ENCODE data around the gene TEX13A.
"Not testable (repeated sequence)": the region's sequence is repeated elsewhere in the genome, so short reads cannot be mapped to it uniquely, and the experiment has no call there.

Gene TEX13A, protein sequence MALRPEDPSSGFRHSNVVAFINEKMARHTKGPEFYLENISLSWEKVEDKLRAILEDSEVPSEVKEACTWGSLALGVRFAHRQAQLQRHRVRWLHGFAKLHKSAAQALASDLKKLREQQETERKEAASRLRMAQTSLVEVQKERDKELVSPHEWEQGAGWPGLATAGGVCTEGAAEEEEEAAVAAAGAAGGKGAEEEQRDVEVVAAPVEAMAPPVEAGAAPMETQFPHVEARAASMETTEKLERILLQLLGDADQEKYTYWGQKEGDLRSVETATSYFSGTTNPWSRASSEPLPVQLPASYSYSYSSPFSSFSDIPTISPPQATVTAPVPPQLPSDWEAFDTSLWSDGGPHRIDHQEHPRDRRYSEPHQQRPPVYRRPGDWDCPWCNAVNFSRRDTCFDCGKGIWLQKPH

DNA sequence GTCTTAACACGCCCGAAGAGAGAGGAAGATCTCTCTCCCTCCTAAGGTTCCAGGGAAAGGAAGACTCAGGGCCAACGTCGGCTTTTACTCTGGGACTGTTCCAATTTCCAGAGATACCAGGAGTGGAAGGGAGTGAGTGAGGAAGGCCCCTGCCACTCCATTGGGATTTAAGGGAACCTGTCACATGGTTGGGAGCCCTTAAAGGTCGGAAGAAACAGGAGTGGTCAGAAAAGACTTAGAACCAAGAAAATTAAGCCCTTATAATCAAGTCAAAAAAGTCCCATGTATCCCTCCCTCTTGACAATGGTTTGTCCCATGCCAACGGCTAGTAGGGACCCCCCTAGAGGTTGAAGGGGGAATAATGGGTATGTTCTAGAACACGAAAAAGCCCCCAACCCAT lies at the start of gene TEX13A:
Gene TEX13A, minus strand, starts transcription at position 59 of the 400 bp plus-strand sequence. CDS start 297 bp downstream, outside the sequence.
- DNase-seq (ENCODE audit: low read depth in 2 of 2, low spot score in 1 of 2), result no peak

DNA sequence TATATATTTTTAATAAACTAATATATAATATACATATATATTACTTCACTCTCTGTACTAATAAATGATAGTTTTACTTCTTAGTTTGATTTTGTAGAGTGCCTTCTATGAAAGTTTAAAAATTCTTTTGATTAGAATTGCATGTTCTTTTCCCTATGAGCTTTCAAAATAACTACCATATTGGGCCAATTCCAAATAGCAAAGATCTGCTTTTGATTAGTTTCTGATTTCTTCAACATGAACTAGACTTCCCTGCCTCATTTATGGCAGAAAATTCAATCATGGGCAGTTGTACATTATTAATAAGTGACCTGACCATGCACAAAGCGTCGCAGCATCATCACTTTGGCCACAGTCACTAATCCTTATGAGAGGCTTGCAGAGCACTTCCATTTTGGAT lies 48.9 kb upstream of the TEX13A start:
- DNase-seq (ENCODE audit: low read depth in 2 of 2, low spot score in 1 of 2), result no peak

DNA sequence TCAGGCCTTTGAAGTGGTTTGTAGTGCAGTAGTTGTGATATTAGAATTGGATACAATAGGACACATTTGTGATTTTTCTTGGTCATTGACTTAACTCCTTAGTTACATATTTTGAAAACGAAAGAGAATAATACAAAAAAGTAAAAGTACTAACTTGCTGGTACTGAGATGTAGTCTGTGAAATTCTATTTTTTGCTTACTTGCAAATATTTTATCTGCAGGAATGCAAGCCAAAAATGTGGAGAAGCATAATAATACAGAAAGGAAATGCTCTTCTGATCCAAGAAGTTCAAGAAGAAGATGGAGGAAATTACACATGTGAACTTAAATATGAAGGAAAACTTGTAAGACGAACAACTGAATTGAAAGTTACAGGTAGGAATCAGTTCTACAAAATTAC lies 46.7 kb upstream of the TEX13A start:
- no peak for DNase-seq (ENCODE audit: low read depth in 2 of 2, low spot score in 1 of 2)

DNA sequence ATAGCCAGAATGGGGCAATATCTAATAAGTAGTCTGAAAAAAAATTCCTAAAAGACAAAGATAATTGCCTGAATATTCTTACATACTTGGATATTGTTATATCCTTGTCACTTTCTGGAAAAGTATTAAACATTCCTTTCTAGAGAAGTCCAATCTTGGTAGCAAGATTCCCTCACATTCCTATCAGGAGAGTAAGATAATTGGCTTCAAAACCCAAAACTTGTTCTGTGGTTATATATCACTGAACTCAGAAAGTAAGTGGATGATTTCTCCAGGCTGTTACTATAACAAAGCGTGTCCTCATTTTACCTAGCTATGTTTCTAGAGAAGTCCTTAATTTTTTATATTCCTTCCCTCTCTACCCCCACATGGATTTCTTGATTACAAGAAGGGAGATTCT lies 46.0 kb upstream of the TEX13A start:
- DNase-seq (ENCODE audit: low read depth in 2 of 2, low spot score in 1 of 2), result no peak

DNA sequence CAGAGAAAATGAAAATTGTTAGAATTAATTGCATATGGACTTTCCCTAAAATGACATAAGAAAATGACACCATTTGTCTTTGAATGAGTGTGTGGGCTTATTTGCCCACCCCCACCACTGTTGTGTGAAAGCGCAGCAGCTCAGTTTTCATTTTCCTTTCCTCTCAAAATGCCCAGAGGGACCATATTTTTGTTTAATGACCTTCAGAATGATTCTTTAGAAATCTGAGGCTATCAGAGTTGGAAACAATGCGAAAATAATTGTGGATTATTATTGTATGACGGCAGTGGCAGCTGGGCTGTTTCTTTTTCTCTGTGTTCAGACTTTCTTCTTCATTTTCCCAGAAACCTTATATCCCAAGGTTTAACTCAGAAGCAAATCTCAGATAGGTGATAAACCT lies 44.6 kb upstream of the TEX13A start:
- DNase-seq (ENCODE audit: low read depth in 2 of 2, low spot score in 1 of 2), result no peak

DNA sequence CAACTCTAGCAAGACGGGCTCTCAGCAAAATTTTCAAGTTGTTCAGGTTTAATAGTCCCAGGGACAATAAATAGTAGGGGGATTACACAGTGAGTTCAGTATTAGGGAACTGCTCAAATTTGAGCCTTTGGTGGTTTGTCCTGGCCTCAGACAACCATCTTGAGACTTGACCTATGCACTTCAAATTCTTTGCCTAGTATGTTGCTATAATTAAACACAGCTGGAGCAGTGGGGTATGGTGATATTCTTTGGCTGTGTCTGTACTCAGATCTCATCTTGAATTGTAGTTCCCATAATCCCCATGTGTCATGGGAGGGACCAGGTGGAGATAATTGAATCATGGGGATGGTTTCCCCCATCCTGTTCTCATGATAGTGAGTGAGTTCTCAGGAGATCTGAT lies 43.3 kb upstream of the TEX13A start:
- no peak for DNase-seq (ENCODE audit: low read depth in 2 of 2, low spot score in 1 of 2)

DNA sequence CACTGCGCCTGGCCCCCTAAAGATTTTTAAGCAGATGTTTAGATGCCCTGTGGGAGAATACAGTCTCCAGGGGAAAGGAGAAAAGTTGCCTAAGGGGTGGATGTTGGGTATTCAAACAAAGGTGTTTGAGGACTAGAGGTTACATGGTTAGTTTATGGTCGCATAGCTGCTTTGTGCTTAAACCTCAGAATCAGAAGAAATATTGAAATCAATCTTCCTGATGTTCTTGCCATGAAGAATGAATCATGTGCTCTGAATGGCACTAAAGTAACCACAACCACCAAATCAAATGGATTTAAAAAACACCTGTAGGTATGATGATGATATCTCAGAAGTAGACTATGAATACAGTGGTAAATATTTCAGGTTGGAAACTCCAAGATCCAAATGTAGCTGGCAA lies 42.7 kb upstream of the TEX13A start:
- DNase-seq (ENCODE audit: low read depth in 2 of 2, low spot score in 1 of 2), result no peak

DNA sequence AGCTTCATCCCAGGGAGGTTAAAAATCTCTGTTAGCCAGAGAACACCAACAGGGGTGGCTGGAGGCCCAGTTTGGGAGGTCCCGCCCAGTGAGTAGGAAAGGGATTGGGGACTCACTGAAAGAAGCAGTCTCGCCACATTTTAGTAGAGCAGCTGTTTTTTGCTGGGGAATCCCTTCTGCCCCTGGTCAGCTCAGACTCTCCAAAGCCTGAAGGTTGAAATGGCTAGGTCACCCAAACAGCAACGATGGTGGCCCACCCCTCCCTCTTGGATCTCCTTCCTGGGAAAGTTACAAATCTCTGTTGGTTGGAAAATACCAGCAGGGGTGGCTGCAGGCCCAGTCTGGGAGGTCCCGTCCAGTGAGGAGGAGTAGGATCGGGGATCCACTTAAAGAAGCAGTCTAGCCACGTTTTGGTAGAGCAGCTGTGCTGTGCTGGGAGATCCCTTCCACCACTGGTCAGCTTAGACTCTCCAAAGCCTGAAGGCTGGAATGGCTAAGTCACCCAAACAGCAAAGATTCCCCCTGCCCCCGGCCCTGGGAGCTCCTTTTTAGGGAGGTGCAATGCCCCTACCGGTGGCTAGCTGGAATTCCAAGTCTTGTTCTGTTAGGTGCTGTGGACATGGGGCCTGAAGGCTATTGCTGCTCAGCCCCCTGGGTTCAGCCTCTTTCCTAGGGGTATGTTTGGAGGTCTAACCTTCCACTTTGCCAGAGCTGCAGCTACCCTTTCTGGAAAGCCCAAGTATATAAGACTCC lies 40.0 kb upstream of the TEX13A start:
- DNase-seq (ENCODE audit: low read depth in 2 of 2, low spot score in 1 of 2), result no peak

DNA sequence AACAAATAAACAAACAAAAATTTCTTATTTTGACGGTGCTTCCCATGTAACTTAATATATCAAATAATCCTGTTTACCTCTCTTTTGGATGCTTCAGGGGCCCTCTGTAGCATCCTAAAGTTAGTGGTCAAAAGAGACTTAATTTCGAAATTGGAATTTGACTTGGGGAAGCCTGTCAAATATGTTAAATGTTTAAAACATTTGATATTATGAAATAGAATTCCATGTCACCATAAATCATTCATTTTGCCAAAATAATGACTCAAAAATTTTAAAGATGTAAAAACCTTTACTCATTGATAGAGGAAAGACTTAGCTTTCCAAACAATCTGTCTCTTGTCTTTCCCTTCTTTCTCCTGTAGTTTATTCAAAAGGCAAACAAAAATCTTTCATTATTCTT lies 20.6 kb upstream of the TEX13A start:
- no peak for DNase-seq (ENCODE audit: low read depth in 2 of 2, low spot score in 1 of 2)

DNA sequence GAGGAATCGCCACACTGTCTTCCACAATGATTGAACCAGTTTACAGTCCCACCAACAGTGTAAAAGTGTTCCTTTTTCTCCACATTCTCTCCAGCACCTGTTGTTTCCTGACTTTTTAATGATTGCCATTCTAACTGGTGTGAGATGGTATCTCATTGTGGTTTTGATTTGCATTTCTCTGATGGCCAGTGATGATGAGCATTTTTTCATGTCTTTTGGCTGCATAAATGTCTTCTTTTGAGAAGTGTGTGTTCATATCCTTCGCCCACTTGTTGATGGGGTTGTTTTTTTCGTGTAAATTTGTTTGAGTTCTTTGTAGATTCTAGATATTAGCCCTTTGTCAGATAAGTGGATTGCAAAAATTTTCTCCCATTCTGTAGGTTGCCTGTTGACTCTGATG lies 16.9 kb upstream of the TEX13A start:
- not testable (repeated sequence) for DNase-seq (ENCODE audit: low read depth in 2 of 2, low spot score in 1 of 2)

DNA sequence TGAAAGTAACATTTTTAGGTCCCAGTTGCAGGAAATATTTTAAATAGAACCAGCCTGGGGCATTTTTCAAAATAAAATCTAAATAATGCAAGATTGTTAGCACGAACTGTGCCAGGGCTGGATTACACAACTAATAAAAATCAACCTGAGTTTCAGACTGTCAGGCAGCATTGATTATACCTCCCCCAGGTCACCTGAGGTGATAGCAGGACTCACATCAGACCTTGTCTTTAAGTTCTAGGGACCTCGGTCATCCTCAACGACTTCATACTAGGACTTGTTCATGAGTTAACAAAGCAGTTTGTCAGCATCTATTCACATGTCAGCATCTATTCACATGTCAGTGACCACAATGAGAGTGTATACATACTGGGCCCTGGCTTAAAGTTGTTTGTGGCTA lies 8.7 kb upstream of the TEX13A start:
- no peak for DNase-seq (ENCODE audit: low read depth in 2 of 2, low spot score in 1 of 2)

DNA sequence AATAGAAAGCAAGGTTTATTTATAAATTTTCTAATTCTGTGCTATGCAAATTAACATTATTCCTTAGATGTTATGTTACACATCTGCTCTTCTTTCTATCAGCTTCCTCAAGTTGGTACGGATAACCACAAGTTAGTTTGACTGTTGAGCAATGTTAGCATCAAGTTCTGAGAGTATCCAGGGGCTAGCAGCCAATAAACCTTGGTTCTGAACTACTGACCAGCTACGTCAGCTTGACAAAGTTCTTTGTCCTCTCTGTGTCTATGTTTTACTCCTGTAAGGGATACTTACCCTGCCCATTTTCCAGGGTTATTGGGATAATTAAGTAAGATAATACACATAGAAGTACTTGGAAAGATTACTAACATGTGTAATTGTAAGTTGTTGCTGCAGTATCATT lies 8.1 kb upstream of the TEX13A start:
- no peak for DNase-seq (ENCODE audit: low read depth in 2 of 2, low spot score in 1 of 2)

DNA sequence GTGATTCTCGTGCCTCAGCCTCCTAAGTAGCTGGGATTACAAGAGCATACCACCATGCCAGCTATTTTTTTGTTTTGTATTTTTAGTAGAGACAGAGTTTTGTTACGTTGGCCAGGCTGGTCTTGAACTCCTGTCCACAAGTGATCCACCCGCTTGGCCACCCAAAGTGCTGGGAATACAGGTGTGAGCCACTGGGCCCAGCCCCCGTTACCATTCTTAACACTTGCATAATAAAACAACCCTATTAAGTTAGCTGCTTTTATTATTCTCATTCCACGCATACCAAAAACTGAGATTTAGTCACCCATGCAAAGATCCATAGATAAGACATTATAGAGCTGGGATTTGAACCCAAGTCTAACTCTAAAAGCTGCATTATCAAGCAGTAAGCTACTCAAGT lies 6.0 kb upstream of the TEX13A start:
- DNase-seq (ENCODE audit: low read depth in 2 of 2, low spot score in 1 of 2), result no peak

DNA sequence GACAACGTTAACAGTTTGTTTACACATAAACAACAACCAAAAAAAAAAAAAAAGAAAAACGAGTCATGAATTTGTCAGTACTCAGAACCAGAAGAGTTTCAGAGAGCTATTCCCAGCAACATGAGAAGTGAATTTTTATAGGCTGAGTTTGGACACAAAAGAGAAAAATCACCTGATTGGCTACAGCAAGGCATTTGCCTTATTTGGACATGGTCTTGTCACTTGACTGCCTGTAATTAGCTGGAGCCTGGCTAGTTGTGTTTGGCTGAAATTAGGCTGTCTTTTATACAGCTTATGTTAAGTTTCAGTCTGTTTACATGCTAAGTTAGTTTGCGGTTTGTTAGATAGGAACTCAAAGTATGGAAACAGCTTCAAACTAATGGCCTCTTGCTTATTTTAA lies 880 bp upstream of the TEX13A start:
- DNase-seq (ENCODE audit: low read depth in 2 of 2, low spot score in 1 of 2), result no peak

DNA sequence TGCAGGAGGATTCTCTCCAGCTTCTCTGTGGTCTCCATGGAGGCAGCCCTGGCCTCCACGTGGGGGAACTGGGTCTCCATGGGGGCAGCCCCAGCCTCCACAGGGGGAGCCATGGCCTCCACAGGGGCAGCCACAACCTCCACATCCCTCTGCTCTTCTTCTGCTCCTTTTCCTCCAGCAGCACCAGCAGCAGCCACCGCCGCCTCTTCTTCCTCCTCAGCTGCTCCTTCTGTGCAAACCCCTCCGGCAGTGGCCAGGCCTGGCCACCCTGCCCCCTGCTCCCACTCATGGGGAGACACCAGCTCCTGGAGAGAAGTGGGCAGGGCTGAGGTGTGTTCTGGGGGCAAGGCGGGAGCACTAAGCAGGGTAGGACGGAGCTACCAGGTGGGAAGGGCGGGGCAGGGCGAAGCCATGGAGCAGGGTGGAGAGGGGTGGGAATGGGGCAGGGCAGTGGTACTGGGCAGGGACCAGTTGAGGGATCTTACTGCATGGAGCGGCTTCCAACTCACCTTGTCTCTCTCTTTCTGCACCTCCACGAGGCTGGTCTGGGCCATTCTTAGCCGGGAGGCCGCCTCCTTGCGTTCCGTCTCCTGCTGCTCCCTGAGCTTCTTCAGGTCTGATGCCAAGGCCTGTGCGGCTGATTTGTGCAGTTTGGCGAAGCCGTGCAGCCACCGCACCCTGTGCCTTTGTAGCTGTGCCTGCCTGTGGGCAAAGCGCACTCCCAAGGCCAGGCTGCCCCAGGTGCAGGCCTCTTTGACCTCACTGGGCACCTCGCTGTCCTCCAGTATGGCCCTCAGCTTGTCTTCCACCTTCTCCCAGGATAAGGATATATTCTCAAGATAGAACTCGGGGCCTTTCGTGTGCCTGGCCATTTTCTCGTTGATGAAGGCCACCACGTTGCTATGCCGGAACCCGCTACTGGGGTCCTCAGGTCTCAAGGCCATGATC lies 766 bp downstream of the TEX13A start:
- no peak for DNase-seq (ENCODE audit: low read depth in 2 of 2, low spot score in 1 of 2)

DNA sequence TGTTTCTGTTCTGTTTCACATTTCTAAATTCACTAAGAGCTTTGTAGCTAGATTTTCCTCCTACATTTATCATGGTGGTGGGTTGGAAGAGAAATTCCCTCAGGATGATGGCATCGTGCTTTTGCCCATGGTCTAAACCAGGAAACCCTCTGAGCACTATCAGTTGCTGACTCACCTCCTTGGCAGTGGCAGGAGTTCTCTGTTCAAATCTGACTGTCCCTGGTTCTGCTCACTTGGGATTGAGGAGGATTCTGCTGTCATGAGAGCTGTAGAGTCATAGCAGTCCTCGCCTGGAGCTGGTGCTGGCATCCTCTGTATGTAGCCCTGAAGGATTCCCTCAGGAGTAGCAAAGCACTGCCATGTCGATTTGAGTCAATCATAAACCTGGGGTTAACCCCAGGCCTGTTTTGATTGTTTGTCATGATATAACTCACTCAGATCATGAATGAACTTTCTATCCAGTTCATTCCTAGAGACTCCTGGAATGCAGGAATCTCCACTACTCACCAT lies 9.4 kb downstream of the TEX13A start:
- no peak for DNase-seq (ENCODE audit: low read depth in 2 of 2, low spot score in 1 of 2)

DNA sequence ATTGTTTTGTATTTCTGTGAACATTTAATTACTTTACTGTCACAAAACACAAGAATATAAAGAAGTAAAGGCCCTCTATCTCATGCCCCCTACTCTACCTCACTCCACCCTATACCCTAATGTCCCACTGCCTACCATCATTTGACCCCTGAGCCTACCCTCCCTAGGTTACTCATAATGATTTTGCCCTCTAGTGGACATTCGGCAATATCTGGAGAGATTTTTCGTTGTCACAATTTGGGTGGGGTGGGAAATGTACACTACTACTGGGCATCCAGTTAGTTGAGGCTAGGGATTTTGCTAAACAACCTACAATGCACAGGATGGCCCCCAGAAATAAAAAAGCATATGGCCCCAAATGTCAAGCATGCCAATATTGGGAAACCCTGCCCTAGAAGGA lies 10.2 kb downstream of the TEX13A start:
- no peak for DNase-seq (ENCODE audit: low read depth in 2 of 2, low spot score in 1 of 2)

DNA sequence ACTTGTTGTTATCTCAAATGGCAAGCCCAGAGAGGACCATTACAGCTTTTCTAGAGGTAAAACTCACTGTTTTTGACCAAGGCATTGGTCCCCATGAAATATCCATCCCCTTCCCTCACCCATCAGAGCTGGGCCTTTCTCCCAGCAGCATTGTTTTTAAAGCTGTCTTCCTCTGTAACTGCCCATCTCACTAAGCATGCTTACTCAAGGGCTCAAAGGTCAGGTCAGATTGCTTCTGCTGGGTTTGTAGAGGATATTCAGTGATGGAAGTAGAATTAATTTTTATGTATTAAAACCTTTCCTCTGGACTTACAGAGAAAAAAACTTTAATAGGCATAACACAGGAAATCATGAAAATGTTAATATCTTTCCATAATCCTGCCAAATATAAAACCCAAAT lies 11.1 kb downstream of the TEX13A start:
- no peak for DNase-seq (ENCODE audit: low read depth in 2 of 2, low spot score in 1 of 2)

DNA sequence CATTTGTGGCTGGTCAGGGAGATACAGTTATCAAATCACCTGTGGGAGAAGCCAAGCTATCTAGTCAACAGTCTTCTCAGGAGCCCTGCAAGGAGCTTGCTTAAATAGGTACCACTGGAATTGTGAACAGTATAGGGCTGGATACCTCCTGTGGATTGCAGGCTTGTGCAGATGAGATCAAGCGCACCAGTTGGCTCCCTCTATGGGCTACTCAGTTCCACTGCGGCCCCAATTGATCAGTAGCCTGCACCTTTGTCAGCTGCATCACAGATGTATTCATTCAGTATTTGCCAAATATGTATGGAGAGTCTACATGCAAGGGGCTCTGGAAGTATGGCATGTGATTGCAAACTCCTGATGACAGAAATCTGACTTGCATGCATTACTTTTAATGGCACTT lies 28.6 kb downstream of the TEX13A start:
- no peak for DNase-seq (ENCODE audit: low read depth in 2 of 2, low spot score in 1 of 2)

DNA sequence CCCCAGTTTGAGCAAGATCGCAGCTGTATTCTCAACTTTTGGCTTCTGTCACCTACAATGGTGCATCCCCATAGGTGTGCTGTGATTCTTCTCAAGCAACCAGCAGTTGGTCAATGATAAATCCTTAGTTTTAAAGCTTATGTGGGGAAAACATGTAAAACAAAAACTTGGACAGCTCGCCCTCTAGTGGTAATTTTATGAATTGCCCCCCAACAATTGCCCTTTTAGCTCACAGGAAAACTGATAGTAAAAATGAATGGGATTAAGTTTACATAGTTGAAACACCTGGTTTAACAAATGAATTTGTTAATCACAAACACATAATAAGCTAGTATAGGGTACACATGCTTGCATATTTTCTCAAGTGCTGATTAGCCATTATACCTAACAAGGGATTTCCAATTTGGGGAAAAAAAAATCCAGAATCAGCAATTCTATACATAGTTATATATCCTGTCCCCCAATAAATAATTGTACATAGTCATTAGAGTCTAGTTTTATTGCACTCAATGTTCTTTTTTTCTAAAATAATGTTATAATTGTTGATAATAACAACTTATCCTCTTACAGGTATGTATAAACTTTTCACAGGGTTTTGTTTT lies 30.1 kb downstream of the TEX13A start:
- no peak for DNase-seq (ENCODE audit: low read depth in 2 of 2, low spot score in 1 of 2)

DNA sequence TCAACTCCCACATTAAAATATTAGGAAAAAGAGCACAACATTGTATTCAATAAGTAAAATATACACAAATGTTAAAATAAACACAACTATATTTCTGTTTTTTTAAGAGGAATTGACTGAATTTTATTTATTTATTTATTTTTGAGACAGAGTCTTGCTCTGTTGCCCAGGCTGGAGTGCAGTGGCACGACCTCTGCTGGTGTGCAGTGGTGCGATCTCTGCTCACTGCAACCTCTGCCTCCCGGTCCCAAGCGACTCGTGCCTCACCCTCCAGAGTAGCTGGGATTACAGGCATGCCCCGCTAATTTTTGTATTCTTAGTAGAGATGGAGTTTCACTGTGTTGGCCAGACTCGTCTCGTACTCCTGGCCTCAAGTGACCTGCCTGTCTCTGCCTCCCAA lies 31.4 kb downstream of the TEX13A start:
- DNase-seq (ENCODE audit: low read depth in 2 of 2, low spot score in 1 of 2), result no peak
